HG02798 (cell line): ENCODE results near the gene DHRS3.

Experiments used
- ATAC-seq: cut with Tn5 transposase; IDR thresholded peaks from one replicate; pipeline ENCODE4 v1.9.1; 2021; ENCODE audit warnings: mild to moderate bottlenecking; ENCODE audit not compliant: unreplicated experiment, poor library complexity

The DHRS3 gene

GRCh38 chr1:12601700-12602658, 16.0 kb downstream of the DHRS3 start:
- ATAC-seq = no peak

GRCh38 chr1:12600880-12601633, 17.0 kb downstream of the DHRS3 start:
- no peak for ATAC-seq

DNA sequence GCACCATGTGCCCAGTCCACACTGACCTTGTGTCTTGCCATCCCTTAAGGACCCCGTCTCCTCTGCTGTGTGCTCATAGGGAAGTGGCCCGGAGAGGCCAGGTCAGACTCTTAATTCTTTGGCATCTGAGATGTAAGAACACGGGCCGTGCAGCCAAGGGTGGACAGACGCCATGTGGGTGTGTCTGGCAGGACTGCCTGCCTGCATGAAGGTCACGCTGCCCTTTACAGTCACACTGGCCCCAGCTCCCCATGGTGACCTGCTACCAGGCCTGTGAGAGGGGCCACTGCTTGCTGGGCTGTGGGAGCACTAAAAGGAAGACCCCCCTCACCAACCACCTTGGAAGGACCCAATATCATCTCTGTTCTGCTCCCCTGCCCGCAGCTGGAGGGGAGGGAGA, 17.7 kb downstream of the DHRS3 start:
- ATAC-seq = no peak

- ATAC-seq = no peak
Measured at GRCh38 chr1:12599657-12600056, 18.4 kb downstream of the DHRS3 start.

- ATAC-seq = no peak
Measured at GRCh38 chr1:12598974-12599373, 19.0 kb downstream of the DHRS3 start.

DNA sequence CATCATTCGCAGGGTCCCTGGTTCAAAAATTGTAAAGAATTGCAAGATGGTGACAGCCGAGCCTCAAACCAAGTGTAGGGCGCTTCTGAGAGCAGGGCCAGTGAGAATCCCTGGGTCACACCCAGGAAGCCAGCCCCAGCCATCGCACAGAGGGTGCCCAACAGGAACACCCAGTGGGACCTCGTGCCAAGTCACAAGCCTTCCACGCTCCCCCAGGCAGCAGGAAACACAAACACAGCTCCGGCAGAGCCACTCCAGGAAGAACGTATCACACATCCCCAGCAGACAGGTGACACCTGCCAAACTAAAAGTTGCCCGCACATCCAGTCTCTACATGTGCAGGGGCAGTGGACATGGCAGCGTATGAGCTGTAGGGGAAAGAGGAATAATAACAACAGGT, 20.2 kb downstream of the DHRS3 start:
- ATAC-seq = no peak

GRCh38 chr1:12596007-12596821, 21.8 kb downstream of the DHRS3 start:
- peak; percentile 42 for ATAC-seq

DNA sequence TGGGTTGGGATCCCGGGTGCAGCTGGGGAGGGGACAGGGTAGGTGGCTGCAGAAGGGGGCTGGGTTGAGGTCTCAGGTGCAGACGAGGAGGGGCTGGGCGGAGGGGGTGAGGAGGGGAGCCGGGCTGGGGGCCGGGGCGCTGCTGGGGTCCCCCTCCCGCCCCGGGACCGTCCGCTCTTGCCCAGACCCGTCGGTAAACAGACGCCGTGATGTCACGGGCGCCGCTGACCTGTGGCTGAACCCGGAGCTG, 22.3 kb downstream of the DHRS3 start:
- ATAC-seq = no peak

DNA sequence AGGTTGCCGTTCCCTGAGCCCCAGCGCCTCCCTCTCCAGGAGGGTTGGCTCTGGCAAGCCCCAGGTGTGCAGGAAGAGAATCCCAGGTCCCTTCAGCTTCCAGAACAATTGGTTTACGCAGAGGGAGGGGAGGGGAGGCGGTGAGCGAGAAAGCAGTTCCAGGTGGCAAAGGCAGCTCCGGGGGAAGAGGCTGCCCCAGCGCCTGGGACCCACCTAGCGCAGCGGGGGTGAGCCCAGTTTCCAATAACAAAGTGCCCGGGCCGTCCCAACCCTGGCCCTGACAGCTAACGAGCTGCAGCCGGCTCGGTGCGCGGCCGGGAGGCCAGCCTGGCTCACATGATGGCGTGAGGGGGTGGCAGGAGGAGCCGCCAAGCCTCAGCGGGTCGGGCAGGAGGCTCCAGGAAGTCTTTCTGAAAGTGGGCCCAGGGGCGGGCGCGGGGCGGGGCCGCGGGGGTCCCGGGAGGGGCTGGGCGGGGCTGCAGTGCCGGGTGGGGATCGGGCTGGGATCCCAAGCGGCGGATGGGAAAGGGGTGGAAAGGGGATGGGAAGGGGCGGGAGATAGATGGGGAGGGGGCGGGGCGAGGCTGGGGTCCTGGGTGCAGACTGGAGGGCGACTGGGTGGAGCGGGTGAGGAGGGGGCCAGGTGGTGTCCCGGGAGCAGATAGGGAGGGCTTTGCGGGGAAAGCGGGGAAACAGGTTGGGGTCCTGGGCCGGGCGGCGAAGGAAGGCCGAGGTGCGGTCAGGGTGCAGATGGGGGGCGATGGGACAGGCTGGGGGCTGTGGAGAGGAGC, 22.8 kb downstream of the DHRS3 start:
- ATAC-seq = no peak

- ATAC-seq = no peak
Measured at GRCh38 chr1:12594490-12594889, 23.5 kb downstream of the DHRS3 start.

DNA sequence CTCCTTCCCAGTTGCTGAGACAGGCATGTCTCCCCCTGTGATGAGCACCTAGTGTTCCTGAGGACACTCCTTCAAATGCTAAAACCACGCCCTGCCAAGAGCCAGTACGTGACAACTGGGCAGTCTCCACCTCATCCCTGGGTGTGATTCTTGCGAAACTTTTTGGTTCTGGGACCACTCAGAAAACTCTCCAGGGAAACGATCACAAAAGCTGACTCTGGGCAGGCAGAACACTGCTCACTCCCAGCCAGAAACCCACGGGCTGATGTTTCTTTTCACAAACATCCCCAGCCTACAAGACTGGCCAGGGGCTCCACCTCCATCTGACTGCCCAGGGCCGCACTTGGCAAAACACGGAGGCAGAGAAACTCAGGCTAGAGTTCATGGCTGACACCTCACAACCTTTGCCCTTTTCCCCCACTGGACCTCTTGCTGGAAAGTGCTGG, 24.4 kb downstream of the DHRS3 start:
- ATAC-seq = no peak

GRCh38 chr1:12592496-12592895, 25.5 kb downstream of the DHRS3 start:
- no peak for ATAC-seq

DNA sequence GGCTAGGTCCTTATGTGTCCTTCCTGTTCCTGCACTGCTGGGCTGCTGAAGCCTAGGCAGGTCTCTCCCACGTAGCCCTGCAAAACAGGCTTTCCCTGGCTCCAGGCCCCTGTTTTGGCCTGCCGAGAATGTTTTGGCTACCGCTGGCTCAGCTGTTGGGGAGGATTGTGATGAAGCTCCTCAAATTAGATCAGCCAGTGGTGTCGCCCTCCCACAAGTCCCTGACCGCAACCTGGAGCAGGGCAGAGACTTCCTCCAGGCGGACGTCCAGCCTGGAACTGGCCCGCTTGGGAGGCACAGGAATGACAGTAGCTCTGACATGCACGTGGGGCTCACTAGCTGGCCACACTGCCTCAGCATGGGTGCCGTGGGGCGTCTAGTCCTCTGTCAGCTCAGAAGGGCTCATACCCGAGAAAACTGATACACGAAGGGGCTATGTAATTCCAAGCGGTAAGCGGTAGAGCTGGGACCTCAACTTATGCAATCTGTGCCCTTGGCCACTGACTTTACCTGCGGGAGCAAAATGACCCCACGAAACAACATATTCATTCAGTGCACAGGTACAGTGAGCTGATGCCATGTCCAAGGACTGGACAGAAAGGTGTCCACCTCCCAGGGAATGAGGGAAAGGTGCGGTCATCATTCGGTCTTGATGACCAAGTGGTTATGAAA, 26.6 kb downstream of the DHRS3 start:
- no peak for ATAC-seq

DNA sequence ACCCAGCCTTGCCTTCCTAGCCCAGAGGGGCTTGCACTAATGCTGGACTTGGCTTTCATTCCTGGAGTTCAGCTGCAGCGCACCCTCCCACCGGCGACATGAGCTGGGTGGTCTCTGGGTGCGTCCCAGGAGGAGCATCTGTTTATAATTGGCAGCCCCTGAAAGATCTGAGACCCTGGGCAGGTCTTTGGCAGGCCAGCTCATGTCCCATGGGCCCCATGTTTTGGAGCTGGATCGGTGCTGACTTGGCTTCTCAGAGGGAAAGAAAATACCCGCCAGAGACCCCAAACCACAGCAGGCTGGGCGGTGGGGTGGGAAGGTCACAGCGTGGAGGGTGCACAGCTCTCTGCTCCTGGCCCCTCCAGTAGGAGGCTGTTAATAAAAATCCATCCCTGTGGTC, 29.3 kb downstream of the DHRS3 start:
- no peak for ATAC-seq

- ATAC-seq = no peak
Measured at GRCh38 chr1:12587981-12588640, 29.9 kb downstream of the DHRS3 start.

DNA sequence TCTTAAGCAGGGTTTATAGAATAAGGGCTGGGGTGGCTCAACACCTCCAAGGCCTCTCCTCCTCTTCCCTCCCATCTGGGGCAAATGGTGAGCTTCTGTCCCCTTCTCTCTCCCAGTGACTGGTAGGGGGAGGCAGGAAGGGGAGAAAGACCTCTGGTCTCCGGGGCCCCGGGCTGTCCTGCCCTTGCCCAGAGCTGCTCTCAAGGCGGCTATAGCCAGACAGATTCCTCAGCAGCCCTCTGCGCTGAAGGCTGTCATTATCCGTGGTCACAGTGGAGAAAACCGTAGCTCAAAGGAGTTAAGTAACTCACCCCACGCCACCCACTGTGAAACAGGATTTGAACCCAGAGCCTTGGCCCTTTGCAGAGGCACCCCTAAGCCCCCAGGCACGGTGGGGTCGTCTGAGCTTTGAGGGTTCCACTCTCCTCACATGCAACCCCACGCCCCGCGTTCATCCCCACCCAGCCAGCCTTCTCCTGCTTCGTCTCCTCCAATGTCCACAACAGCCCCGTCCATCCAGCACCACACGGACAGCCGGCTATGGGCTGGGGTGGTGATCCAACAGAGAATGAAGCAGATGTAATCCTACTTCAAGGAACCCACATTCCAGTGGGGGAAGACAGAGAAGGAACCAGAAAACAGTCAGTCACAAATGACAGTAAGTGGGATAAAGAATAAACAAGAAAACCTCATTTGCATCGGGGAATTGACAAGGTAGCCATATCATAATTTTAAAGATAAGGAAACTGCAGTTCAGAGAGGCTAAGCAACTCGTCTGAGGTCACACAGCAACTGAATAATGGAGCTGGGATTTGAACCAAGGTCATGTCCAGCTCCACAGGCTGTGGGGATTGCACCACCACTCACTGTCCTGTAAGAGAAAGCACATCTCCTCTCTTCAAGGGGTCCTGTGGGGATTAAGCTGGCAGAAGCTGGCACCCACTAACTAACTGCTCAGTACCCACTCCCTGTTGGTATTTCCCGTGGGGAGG, 31.8 kb downstream of the DHRS3 start:
- ATAC-seq = no peak

- ATAC-seq = no peak
Measured at GRCh38 chr1:12585536-12585935, 32.5 kb downstream of the DHRS3 start.
